HG03439 (cell line): ENCODE measurements around the gene CDS2.
A peak's percentile ranks its signal among the peaks of the same experiment; 100 is the strongest.

Experiments
- ATAC-seq: cut with Tn5 transposase; IDR thresholded peaks from one replicate; pipeline ENCODE4 v1.9.1; 2021; ENCODE audit warnings: mild to moderate bottlenecking, moderate library complexity; ENCODE audit not compliant: unreplicated experiment

The CDS2 gene

DNA sequence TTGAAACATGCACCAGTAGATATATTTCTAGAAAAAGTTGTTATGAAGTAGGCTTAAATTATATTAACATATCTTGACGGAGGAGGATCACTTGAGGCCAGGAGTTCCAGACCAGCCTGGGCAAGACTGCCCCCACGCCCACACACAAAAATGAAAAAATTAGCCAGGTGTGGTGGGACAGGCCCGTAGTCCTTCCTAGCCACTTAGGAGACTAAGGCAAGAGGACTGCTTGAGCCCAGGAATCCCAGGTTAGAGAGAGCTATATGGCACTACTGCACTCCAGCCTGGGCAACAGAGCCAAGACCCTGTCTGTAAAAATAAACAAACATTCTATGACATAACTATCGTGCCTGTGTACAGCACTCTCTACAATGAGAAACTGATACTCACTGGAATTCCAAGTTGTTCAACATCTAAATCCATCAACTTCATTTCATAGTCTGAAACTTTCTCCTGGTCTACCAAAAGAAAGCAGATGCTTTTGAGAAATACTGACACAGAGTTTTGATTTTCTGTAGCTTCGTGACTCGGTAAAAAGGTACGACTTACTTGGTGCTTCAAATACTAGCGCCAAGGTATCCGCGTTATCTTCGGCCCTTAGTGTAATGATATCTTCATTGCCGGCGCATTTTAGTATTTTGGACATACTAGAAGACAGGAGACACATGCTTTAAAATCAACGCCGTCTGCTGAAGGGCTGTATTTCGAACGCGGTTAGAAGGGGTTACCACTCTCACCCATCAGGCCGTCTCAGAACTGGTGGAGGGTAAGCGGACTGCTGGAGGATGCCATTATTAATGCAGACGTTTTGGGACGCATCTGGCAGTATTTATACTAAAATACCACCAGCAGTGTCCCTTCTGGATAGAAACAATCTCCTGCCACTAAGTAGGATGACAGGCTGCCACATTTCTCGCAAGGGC lies 8.3 kb upstream of the CDS2 start:
- ATAC-seq, result no peak

DNA sequence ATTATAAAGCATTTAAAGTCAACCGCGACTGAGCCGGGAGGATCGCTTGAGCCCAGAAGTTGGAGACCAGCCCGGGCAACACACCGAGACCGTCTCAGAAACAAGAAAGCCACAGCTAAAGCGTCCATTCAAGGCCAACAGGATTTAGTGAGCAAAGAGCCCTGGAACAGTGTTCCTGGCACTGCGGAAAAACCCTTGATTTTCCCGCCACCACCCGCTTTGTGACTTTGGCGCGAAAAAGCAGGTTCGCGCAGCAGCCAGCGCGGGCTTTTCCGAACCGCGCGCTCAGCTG lies 7.7 kb upstream of the CDS2 start:
- ATAC-seq, result no peak

DNA sequence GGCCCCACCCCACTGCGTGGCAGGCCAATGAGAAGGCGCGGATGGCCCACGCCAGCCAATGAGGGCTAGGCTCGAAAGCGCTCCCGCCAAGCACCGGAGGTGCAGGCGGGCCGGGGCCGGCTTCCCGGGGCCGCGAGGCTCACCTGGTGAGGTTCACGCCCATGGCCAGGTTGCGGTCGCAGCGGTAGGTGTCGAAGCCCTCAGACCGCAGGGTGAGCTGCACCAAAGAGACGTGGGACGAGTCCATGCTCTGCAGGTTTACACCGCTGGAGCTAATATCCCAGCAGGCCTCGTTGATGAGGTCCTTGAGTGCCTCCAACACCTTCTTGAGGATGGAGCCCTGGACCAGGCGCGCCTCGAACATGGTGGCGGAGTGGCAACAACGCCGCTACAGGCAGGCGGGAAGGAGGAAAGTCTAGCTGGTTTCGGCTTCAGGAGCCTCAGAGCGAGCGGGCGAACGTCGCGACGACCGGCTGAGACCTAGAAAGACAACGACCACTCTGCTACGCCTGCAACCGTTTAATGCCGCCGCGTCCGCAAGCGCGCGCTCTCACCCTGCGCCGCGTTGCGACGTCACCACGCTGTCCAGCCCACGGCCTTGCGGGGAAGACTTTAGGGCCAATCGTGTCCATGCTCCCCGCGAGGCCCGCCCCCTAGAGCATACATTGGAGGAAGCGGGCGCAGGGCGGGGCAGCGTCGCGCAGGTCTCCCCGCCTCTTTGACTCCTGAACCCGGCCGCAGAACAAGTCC lies 7.2 kb upstream of the CDS2 start, which contains the start of gene PCNA:
Gene PCNA, minus strand, starts transcription at position 524 of the 750 bp plus-strand sequence. Its CDS starts 160 bp downstream, at position 364.
- peak; percentile 95 for ATAC-seq

DNA sequence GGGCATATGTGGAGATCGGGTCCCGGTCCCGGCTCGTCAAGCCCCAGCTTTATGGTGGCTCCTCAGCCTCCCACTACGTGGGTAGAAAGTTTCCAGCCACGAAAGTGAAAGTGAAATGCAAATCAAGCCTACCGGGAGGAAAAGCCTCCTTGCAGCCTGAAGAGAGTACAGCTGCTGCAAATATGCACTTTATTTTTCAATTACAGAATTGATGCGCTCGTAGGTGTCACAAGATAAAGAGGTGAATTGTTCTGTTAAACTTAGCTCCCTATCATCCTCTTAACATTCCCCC lies 6.7 kb upstream of the CDS2 start:
- no peak for ATAC-seq

DNA sequence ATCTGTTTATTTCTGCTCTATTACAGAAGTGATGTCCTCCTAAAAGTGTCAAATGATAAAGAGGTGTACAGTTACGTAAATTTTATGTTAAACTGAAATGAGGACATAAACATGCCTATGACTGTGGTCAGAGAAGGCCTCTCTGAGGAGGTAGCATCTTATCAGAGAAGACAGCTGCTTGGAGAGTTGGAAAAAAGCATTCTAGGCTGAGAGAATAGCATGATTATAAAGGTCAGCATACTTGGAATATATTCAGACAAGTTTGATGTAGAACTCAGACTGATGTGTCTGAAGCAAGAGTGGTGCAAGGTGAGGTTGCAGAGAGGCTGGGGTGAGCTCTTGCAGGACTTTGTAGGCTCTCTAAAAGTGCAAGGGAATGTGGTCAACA lies 3.9 kb upstream of the CDS2 start:
- no peak for ATAC-seq

DNA sequence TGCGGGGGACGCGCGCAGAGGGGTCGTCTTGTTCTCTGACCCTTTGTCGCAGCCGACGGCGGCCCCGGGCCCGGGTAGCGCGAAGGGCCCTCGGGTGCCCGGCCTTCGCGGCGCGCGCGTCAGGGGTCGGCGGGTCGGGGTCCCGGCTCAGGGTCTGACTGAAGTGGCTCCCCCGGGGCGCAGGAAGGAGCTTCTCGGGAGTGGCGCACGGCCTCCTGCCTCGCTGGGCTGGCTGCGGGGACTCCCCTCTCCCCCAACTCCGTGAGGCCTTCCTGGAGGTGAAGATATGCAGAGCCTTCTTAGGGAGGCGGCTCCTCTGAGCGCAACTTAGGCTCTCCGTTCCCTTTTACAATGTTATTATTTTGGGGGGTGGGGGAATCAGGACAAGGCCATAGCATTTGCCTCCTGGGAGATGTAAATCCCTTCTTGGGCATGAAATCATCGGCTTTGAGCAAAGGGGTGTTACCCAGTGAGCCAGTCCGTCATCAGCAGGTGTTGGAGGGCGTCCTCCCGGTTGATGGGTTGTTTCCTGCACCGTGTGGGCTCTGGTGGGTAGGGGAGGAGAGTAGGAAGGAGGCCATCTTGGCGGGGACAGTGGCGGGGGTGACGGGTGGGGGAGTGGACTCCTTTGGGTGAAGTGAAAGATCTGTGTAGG lies 523 bp downstream of the CDS2 start:
- peak; percentile 29 for ATAC-seq

DNA sequence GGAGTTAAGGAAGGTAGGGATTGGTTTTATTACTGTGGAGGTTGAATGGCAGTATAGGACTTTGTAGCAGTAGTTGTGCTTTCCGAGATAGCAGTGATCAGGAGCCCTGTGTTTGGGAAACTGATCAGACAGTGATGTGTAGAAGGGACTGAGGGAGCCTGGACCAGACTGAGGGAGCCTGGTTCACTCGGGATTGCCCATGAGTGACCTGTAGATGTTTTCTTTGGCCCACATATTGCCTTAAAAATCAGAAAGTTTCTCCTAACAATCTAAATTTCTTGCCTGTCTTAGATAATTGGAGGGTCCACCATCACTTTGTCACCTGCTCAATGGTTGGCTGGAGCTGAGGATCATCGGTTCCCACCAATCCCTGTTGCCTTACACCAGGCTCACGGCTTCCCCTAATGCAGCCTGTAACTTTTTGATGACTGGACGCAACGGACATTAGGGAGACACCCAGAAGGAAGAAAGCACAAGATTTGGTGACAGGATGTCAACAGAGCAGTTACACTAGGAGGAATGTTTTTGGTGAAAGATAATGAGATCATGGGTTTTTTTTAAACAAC lies 1.1 kb downstream of the CDS2 start:
- ATAC-seq, result no peak

DNA sequence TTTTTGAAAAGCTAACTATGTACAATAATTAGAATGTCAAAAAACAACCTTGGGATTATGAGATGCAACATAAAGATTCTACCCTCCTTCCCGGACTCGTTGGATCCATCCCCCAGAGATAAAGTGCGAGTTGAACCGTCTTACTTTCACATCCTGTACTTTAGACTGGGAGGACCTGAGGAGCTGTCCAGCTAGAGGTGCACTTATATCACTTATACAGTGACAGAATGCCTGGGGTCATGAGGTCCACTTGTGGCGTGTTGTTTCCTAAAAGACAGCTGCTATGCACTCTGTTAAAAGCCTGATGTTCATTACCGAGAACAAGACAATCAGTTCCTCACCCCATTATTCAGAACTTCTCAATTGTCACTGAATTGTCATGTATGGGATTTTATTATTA lies 2.1 kb downstream of the CDS2 start:
- no peak for ATAC-seq

DNA sequence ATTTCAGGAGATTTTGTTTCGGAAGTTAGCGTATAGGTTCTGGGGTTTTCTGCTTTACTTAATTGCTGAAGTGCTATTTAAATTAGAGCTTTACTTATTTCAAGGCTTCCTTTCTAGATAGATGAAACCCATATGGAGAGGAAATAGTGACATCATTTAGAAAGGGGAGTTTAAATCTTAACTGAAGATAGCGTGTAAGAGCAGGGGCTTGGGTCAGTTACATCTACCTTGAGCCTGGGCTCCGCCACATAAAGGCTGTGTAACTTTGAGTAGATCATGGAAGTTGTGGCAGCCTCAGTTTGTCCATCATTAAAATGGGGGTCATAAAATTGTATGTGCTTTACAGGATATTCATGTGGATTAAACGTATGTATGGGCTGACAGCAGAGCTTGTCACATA lies 4.7 kb downstream of the CDS2 start:
- ATAC-seq, result no peak

DNA sequence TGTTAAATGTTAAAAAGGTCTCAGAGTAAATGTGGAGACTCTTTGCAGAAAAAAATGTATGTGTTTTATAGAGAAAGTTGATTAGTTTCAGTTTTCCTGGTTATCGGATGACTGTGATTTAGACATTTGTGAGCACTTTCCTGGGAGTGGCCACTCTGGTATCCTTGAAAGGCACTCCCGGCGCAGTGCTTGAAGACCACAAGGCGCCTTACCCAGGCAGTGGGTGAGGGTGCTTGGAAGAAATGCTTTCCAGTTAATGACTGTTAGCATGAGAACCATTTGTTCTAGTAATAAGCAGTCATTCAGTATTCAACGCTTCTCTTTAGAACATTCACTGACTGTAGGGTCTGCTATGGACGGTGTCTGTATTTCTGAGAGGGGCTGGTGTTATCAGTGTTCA lies 7.2 kb downstream of the CDS2 start:
- no peak for ATAC-seq

DNA sequence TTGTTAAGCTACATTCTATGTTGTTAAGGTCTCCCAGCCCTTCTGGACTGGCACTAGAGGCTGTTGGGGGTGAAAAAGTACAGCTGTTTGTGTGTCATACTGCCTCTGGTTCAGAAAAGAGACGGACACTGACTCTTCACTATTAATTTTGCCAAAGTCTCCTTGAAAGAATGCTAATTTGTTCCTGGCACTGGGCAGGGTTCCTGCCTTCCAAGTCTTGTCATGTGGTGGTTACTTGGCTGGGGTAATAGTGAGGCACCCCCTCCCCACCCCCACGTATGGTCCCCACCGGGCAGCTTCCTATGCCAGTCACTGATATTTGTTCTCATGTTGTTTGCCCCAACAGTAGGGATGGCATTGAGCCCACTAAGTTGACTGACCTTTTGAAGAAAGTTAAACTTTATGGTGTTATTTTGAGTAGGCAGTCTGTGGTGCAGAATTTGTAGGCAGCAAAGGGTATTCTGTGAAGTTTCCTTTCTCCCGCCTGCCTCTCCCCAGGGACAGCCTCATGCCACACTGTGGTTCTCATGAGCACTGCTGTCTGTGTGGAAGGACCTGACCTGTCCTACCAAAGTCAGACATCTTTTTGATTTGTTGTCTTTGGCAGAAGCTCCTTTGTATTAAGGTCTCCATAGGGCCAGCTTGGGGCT lies 8.7 kb downstream of the CDS2 start:
- peak; percentile 40 for ATAC-seq

DNA sequence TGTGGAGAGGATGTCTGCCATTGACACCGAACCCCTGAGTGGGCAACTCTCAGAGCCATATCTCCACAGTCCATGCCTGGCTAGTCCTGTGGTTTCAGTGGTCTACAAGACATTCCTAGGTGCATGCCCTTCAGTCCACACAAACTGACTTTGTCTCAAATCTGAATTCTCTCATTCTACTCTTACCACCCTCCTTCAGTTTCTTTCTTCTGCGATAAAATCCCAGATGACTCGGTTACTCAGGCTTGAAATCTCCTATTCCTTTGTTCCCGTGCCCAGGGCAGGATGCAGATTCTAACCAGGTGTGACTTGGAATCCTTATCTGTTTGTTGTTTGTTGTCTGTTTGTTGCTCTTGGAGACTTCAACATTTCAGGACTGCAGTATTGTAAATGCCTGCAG lies 9.3 kb downstream of the CDS2 start:
- ATAC-seq, result no peak

DNA sequence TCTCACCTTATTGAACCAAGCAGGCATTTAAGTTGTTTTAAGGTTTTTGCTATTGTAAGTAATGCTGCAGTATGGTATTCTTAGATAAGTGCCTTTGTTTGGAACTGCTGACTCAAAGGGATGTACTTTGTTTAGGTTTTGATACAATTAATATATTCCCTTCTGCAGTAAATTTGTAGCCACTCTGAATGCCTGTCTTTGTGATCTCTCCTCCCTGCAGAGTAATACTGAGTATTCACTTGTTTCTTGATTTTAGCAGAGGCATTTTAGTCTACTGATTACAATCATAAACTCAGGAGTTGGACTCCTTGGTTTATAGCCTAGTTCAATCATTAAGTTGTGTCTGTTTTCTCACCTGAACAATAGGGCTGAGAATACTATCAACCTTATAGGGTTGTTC lies 13.4 kb downstream of the CDS2 start:
- no peak for ATAC-seq

DNA sequence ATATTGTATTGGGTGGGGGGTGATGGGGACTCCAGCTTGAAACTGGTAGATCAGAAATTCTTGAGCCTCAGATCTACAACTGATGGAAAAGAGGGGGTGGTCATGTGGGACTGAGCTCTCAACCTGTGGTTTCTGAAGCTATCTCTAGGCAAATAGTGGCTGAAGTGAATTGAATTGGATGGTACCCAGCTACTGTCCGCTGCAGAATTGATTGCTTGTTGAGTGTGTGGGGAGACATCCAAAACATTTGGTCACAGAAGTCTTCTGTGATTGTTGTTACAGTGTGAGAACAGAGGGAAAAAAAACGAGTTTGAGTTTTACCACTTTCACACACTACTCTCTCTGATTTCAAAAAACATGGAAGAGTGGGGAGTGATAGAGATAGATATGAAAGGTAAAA lies 14.8 kb downstream of the CDS2 start:
- ATAC-seq, result no peak

DNA sequence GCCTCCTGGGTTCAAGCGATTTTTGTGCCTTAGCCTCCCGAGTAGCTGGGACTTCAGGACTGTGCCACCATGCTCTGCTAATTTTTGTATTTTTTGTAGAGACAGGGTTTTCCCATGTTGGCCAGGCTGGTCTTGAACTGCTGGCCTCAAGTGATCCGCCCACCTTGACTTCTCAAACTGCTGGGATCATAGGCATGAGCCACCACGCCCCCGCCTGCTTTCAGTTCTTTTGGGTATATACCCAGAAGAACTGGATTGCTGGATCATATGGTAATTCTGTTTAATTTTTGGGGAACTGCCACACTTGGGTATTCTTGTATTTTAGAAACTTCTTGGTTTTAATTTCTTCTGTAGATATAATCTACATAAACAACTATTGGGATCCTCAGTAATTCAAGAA lies 17.0 kb downstream of the CDS2 start:
- ATAC-seq, result no peak

DNA sequence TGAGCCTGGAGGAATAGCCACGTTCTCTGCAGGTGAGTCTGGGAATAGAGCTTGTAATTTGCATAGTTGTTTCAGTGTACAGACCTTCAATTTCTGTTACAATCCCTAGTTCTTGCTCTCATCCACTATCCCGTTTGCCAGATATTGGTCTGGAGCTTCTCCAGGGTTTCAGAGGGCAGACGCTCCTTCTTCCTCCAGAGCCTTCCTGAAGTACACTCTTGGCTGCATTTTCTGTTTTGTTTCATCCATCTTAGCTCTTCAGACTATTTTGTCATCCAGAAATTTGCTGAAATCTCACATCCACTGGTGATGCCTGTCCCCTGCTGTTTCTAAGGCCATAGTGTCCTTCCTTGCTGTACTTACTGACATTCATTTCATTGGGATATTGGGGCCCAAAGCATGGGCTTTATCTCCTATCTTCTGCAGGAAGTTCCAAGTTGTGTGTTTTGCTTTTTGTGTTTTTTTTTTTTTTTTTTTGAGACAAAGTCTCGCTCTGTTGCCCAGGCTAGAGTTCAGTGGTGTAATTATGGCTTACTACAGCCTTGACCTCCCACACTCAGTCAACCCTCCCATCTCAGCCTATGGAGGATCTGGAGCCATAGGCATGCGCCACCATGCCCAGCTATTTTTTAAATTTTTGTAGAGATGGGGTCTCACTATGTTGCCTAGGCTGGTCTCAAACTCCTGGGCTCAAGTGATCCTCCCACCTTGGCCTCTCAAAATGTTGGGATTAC lies 18.7 kb downstream of the CDS2 start:
- no peak for ATAC-seq

DNA sequence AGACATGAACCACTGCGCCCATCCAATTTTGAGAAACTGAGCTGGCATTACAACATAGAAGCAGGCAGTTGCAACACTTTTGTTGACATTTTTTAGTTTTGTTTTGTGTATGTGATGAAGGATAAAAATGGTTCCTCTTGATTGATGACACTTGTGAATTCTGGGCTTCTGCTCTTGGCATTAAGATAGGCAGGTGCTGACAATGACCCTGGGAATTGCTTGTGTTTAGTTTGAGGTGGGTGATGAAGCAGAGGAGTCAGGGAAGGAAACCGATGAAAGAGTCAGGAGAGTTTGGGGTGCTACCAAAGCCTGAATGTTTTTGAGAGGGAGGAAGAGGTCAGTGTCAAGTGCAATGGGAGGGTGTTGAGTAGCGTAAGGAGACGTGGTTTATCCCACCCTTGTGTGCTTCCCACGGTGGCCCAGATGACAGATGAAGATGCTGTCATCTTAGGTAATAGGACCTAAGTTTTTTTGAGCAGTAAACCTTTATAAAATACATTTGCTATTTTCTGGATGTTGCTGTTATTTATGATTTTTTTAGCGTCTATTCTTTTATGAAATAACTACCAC lies 19.4 kb downstream of the CDS2 start:
- no peak for ATAC-seq

DNA sequence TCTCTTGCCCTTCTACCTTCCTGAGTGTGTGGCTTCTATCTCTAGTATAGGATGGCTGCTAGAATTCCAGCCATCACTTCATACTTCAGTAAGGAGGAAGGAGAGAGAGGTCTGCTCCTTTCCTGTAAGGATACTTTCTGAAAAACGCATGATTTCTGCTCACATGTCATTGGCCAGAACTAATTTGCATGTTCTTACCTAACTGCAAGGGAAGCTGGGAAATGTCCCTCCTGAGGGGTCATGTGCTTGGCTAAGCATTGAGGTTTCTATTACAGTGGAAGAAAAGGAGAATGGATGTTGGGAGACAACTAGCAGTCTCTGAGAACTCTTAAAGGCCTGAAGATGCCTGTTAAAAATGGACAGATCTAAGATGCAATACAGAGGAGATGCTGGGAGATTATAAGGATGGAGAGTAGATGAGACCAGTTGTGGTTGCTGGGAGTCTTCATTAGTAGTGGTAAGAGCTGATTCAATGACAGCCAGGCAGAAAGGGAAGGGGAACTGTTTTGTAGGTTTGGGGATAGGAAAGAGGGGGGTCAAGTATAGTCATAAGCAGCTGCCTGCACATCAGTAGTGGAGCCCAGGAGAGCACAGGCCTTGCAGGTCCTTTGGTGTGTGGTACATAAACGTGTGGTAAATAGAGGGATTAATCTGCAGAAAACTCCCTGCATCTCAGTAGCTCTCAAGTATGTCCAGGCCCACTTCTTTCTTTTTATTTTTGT lies 20.2 kb downstream of the CDS2 start:
- no peak for ATAC-seq

DNA sequence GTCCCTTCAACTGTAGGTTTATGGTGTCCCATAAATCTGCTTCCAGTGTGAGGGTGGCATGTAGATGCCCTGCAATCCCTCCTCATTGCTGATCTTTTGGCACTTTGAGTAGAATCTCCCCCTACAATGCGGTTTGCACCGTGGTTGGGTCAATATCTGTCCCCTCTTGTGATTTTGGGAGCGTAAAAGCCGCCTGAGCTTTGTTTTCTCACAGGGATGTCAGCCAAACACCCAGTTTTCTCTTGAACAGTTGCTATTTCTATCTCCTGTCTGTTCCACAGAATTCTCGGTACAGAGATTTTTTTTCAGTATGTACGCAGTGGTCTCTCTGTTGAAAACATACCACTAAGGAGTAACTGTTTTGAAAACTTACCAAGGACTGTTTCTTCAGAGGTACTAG lies 21.8 kb downstream of the CDS2 start:
- ATAC-seq, result no peak

DNA sequence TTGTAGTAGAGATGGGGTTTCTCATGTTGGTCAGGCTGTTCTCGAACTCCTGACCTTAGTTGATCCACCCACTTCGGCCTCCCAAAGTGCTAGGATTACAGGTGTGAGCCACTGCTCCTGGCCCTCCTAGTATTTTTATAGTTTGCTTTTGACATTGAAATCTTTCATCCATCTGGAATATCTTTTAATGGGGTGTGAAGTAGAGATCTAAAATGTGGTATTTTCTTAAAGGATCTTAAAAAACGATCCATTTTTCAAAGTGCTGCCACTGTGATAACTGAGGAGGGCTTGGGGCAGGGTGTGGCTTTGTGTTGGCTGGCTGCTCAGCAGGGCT lies 23.1 kb downstream of the CDS2 start:
- no peak for ATAC-seq
